Stimulated activated CD8-positive, alpha-beta memory T cell treated with anti-CD3 and anti-CD28 coated beads, Interleukin-12 subunit alpha, Interleukin-12 subunit beta, amount 100 ng/mL, for 24 hours (primary cell): Measurements from ENCODE around the gene BTNL9.
"Not testable (repeated sequence)": the region's sequence is repeated elsewhere in the genome, so short reads cannot be mapped to it uniquely, and the experiment has no call there.

Experiments
- DNase-seq: peaks from one replicate; pipeline ENCODE4 v3.0.0-alpha.2; 2020; ENCODE audit errors: extremely low read depth

BTNL9 gene

DNA sequence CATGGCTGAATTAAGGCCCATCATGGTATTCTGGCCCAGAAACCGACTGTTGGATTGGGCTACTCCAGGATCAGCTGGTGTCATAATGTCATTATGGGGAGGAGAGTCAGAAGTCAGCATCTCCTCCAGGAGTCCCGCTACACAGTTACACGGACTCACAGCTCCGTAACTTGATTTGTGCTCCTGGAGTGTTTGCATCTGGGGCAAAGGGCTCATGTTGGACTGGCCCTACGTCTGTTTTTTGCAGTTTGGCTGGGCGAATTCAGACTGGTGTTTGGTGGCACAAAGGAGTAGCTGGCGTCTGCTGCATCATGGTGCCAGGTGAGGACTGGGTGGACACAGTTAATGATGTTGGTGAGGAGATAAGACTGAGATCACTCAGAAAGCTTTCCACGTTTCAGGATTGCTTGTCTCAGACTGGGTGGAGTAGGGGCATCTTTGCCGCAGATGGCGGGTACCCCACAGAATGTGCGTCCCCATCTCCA lies 59.6 kb downstream of the BTNL9 start:
- DNase-seq: no peak

DNA sequence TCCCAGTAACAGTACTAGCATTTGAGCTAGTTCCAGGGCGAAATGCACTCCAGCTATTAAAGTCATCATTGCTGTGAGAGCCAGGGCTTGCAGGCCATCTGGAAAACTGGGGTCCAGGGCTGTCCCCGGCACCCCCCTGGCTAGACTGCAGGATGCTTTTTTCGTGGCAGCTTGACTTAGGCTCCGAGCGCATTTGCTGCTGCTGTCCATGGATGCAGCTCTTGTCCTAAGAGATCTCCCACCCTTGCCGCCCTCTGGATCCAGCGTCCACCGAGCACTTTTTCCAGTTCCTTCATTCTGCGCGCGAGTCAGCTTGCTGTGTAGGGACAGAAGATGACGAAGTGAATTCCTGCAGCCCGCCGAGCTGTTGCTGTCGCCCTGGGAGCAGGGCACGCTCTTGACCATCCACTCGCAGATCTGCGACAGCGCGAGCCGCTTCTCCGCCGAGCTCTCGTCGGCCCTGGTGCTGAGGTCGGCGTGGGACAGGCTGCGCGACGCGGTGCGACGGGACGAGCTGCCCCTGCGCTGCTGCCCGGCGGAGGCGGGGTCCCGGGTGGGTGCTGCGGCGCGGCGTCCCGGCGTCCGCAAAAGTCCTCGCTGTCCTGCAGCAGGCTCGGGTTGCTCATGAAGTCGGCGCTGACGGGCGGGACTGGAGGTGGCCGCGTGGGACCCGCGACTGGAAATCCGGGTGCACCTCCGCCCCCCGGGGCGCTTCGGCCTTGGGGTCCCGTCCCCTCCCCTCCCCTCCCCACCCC lies 60.2 kb downstream of the BTNL9 start:
- no peak for DNase-seq

DNA sequence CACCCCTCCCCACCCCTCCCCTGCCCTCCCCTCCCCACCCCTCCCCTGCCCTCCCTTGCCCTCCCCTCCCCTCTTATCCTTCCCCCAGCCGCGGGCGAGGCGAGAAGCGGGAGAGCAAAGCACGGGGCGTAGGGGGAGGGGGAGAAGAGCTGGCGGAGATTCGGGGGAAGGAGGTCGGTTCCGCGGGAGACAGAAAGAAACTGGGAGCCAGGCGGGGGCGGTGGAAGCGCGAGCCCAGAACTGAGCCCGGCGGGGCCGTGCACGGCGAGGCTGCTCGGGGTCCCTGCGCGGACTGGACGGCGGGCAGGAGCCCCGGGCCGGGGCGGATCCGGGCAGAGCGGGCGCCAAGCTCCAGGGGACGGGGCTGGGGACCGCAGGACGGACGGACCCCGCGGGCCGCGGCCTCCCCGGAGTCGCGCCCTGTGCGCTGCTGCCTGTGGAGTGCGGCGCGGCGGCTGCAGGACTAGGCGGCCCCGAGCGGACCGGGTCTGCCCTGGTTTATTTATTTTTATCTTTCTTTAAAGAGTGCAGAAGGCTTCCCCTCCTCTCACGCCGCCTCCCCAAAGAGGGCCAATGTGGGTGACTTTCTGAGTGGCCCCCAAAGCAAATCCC lies 61.1 kb downstream of the BTNL9 start:
- DNase-seq: not testable (repeated sequence)

DNA sequence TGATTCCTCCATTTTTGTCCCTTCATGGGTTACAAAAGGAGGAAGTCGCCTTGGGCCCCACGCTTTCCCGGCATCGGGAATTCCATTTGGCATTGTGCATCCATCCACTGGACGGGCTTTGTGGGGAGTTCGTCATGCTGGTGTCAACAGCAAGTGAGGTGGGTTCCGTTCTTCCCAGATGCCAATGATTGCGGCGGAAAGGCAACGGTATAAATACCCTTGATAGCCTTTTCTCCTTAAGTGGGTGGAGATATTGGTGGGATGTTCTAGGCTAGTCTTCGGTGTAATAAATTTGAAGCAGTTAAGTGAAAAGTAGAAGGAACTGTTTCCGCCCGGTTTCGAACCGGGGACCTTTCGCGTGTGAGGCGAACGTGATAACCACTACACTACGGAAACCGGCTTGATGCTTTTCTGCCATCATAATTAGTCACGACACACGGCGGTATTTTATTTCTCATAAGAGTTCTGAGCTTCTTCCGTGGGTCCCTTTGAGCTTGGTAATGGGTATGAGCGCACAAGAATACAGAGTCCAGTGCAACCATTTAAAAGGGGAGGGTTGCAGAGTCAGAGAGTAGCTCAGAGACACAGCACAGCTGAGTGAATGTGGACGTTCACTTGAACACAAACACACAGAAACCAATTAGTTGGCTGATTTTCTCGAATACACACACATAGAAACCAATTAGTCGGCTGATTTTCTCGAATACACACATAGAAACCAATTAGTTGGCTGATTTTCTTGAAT lies 62.0 kb downstream of the BTNL9 start:
- not testable (repeated sequence) for DNase-seq

DNA sequence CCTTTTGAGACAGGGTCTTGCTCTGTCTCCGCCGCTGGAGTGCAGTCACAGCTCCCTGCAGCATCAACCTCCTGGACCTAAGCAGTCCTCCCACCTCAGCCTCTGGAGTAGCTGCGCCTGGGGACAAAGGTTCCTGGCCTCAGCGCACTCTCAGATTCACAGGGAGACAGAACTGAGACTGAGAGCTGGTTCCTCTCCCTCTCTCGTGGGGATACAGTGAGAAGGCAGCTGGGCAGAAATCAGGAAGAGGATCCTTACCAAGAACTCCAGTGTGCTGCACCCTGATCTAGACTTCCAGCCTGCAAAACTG lies 64.1 kb downstream of the BTNL9 start:
- not testable (repeated sequence) for DNase-seq

DNA sequence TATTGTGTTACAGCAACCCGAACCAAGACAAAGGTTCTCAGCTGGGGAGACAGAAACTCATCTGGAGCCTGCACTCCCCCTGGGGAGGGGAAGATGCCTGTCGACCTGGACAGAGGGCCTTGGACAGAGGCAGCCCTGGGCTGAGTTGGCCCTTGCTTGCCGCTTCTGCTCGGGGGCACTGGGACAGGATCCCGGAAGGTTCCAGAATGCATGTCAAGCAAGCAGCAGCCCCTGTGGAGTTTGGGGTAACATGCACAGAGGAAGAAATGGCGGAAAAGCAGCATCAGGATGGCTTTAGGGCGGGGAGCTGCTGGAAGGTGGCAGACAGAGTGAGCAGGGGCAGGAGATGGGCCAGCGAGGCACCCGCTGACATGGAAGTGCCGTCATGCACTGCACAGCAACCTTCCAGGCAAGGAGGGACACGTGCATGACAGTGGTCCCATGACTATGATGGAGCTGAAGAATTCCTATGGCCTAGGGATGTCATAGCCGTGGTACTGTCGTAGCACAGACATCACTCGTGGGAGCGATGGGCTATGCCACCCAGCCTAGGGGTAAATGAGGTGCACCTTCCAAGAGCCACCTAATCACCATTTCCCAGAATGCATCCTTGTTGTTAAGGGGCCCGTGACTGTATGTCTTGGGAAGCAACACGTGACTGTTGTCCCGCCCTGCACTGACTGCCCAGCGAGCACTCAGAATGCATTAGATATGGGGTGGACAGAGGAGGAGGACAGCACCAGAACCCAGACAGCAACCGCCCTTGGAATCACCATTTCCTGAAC lies 64.7 kb downstream of the BTNL9 start:
- DNase-seq: not testable (repeated sequence)

DNA sequence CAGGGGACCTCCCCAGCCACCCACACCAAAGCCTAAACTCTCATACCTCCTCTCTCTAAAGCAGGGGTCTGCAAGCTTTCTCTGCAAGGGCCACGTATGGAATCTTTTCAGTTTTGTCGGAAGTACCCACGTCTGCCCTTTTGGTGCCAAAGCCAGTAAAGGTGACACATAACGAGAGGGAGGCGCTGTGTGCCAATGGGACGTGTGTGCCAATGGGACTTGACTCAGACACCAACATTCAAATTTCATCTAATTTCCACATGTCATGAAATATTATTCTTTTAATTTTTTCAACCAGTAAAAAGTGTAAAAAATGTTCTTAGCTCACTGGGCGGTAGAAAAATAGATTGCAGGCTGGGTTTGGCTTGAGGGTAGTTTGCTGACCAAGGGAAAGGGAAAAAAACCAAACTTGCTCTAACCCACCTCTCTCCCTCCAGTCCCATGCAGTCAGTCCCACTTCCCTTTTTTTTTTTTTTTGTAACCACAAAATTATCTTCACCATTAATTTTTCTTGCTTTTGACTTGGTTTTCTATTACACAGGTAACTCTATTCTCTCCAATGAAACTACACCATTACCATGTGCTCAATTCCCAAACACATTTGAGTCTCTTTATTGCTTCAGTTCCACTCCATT lies 65.4 kb downstream of the BTNL9 start:
- DNase-seq: no peak

DNA sequence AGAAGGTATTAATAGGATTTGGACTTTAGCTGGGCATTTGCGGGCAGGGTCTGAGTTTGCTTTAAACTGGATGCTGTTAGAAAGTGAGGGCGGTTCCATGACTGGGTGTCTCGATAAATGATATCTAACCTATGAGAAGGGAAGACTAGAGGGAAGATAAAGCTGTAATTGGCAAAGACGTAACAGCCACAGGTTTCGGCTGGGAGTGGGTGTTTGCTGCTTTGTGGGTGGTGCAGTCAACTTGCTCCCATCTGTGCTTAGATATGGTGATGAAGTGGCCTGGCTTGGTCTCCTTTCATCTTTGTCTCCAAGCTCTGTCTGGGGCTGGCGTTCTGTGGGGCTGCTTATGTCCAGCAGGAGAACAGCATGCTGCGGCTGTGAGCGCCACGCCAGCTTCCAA lies 67.6 kb downstream of the BTNL9 start:
- no peak for DNase-seq

DNA sequence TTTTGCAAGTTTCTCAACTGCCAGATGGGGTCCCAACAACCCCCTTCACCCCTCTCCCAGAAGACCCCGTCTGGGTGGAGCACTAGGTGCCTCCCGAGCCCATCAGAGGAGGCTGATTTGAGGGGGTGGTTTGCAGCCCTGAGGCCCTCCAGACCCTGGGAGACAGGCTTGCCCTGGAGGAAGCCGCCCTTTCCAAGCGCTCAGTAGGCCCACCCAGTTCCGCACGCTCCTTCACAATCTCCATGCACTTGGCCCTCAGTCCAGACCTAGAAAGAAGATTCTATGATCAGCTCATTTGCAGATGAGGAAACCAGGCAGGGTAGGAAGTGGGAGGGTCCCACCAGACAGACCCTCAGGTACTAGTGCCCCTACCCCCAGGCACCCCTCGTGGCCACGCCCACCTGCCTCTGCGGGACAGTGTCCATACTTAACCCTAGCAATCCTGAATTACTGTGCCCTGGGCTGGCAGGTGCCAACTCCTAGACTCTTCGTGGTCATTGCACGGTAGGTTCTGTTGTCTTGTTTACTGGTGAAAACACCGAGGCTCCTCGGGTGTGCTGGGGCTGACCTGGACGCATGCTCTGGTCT lies 68.6 kb downstream of the BTNL9 start:
- no peak for DNase-seq

DNA sequence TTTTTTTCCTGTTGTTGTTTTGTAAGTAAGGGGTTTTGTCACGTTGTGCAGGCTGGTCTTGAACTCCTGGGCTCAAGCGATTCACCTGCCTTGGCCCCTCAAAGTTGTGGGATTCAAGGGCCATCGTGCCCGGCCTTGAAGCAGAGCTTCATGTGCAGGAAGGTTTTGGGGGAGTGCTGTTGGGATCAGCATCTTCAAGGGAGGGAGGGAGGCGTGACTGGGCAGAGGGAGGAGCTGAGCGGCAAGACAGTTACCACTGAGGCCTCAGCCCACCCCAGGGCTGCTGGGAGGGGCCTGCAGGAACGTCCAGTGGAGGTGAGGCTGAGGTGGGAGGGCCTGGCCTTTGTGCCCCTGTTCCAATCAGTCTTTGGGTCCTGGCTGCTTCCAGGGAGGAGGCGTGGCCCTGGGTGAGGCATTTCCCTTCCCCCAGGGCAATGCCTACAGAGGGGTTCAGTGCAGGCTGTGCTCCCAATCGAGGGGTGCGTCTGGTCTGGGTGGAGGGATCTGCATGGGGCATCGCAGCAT lies 69.5 kb downstream of the BTNL9 start:
- DNase-seq: no peak

DNA sequence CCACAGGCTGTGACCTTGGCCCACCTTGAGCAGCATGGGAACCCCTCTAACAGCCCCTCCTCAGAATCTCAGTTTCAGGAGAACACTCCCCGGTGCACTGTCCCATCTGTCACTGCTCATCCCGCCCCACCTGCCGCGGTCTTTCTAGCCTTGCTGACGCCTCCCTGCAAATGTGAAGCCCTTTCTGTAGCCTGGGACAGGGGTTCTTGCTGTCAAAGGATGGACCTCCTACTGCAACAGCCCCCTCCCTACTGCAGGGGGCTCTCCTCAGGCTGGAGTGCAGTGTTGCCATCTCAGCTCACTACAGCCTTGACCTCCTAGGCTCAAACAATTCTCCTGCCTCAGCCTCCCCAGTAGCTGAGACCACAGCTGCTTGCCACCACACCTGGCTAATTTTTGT lies 70.9 kb downstream of the BTNL9 start:
- no peak for DNase-seq
